Bronchus fibroblast of lung (primary cell): ENCODE results near the gene PAQR6. TPM values are rescaled to one million over a fixed set of nuclear protein-coding genes. Genes with fewer than 3 reads are reported as not detected.

Source experiments
- total RNA-seq: library from RNA; depleted of rRNA; stranded (reverse); fragments of >200 nt; gene quantifications from 2 replicates; pipeline ENCODE4 v1.2.3, GENCODE V29; 2015

PAQR6 gene
- total RNA-seq = 0.15 and 0.34 TPM in 2 replicates

GRCh38 chr1:156247460-156248322 is at the start of gene PAQR6:
Gene PAQR6 (minus strand): TSS chr1:156248056. CDS start chr1:156246731, 1,325 bp downstream.

GRCh38 chr1:156295391-156295947 is 47.6 kb upstream of the PAQR6 start, which contains the start of gene GLMP:
Gene GLMP (minus strand): TSS chr1:156295679. CDS start chr1:156295645, 34 bp downstream.

GRCh38 chr1:156284112-156284511 is 36.3 kb upstream of the PAQR6 start, which contains the start of gene TMEM79:
Gene TMEM79 (plus strand): TSS chr1:156284325. CDS start chr1:156285227, 902 bp downstream.

GRCh38 chr1:156282479-156283222 is 34.8 kb upstream of the PAQR6 start, which contains the start of gene SMG5:
Gene SMG5 (minus strand): TSS chr1:156282825. CDS start chr1:156282680, 145 bp downstream.

GRCh38 chr1:156241926-156242325 is 5.9 kb downstream of the PAQR6 start, which contains the start of gene BGLAP:
Gene BGLAP (plus strand): TSS chr1:156242184. CDS start chr1:156242232, 48 bp downstream.

GRCh38 chr1:156212833-156213643 is 34.8 kb downstream of the PAQR6 start, which contains the start of gene PMF1:
Gene PMF1 (plus strand): TSS chr1:156213007. CDS start chr1:156213016, 9 bp downstream.

GRCh38 chr1:156193488-156194299 is 54.2 kb downstream of the PAQR6 start, which contains the start of gene SLC25A44:
Gene SLC25A44 (plus strand): TSS chr1:156194104. CDS start chr1:156199848, 5,744 bp downstream.

Other genes starting within 250 kb of the PAQR6 start
- gene SSR2, start 227.1 kb downstream of the PAQR6 start, total RNA-seq = 431 and 503 TPM in 2 replicates
- gene UBQLN4, start 194.3 kb downstream of the PAQR6 start, total RNA-seq = 17.3 and 17.4 TPM in 2 replicates
- gene LAMTOR2, start 193.3 kb downstream of the PAQR6 start, total RNA-seq = 80.4 and 88.7 TPM in 2 replicates
- gene RAB25, start 186.9 kb downstream of the PAQR6 start, total RNA-seq = 0.15 TPM in 1 of 2 replicates, not detected in the other
- 5.1 and 6.2 TPM in 2 replicates for gene MEX3A, start 165.6 kb downstream of the PAQR6 start, total RNA-seq
- gene LMNA, start 133.3 kb downstream of the PAQR6 start, total RNA-seq = 888 and 901 TPM in 2 replicates
- 0.67 and 0.74 TPM in 2 replicates for gene SEMA4A, start 94.5 kb downstream of the PAQR6 start, total RNA-seq
- gene SLC25A44, start 54.0 kb downstream of the PAQR6 start, total RNA-seq = 10.1 and 11.0 TPM in 2 replicates
- 78.7 and 84.4 TPM in 2 replicates for gene PMF1, start 35.0 kb downstream of the PAQR6 start, total RNA-seq
- 0.59 TPM in 1 of 2 replicates, not detected in the other for gene BGLAP, start 5.9 kb downstream of the PAQR6 start, total RNA-seq
- gene SMG5, start 34.8 kb upstream of the PAQR6 start, total RNA-seq = 32.3 and 33.0 TPM in 2 replicates
- 1.8 and 2.5 TPM in 2 replicates for gene TMEM79, start 36.3 kb upstream of the PAQR6 start, total RNA-seq
- gene GLMP, start 47.6 kb upstream of the PAQR6 start, total RNA-seq = 70.2 and 73.5 TPM in 2 replicates
- gene VHLL, start 51.3 kb upstream of the PAQR6 start, total RNA-seq = not detected in 2 replicates
- gene CCT3, start 90.2 kb upstream of the PAQR6 start, total RNA-seq = 360 and 366 TPM in 2 replicates
- gene TSACC, start 90.5 kb upstream of the PAQR6 start, total RNA-seq = 0.15 and 2.2 TPM in 2 replicates
- not detected in 2 replicates for gene RHBG, start 121.2 kb upstream of the PAQR6 start, total RNA-seq